ENCODE measurements around the gene SEPTIN8.

SEPTIN8 gene

DNA sequence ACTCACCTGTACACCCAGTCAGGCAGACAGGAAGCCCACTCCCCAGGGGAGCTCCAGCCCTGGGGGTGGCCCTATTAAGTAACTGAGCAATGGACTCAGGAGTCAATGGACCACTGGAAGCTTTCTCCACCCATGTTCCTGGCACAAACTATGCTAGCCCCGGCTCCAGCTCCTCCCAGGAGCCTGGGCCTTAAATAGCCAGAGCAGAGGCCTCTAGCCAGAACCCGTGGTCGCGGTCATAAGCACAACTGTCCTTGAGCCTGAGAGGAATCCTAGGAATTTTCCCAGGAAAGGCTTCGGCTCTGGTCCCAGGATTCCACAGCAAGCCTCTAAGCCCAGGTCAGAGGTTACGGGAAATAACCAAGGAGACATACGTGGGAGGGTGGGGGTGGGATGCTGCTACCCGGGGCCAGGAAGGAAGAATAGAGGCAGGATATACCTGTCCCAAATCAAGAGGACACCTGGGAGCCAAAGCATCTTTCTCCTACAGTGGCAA lies 5.5 kb downstream of the SEPTIN8 start:
- no peak for TF ChIP-seq TAF1 (IDR thresholded peaks at IDR 0.05; ENCODE audit: borderline replicate concordance, insufficient read depth, low read length)
- TF ChIP-seq POLR2AphosphoS5 (IDR thresholded peaks at IDR 0.05; ENCODE audit: low read depth, low read length): no peak
- TF ChIP-seq, protein P1, sequence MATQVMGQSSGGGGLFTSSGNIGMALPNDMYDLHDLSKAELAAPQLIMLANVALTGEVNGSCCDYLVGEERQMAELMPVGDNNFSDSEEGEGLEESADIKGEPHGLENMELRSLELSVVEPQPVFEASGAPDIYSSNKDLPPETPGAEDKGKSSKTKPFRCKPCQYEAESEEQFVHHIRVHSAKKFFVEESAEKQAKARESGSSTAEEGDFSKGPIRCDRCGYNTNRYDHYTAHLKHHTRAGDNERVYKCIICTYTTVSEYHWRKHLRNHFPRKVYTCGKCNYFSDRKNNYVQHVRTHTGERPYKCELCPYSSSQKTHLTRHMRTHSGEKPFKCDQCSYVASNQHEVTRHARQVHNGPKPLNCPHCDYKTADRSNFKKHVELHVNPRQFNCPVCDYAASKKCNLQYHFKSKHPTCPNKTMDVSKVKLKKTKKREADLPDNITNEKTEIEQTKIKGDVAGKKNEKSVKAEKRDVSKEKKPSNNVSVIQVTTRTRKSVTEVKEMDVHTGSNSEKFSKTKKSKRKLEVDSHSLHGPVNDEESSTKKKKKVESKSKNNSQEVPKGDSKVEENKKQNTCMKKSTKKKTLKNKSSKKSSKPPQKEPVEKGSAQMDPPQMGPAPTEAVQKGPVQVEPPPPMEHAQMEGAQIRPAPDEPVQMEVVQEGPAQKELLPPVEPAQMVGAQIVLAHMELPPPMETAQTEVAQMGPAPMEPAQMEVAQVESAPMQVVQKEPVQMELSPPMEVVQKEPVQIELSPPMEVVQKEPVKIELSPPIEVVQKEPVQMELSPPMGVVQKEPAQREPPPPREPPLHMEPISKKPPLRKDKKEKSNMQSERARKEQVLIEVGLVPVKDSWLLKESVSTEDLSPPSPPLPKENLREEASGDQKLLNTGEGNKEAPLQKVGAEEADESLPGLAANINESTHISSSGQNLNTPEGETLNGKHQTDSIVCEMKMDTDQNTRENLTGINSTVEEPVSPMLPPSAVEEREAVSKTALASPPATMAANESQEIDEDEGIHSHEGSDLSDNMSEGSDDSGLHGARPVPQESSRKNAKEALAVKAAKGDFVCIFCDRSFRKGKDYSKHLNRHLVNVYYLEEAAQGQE (IDR thresholded peaks at IDR 0.05; ENCODE audit: insufficient read depth in 1 of 2, low read depth in 2 of 2, low read length in 2 of 2): no peak
- no peak for TF ChIP-seq FOXP2 (optimal IDR thresholded peaks at IDR 0.05; ENCODE audit: borderline replicate concordance, extremely low read depth, extremely low read length, insufficient read depth)
- TF ChIP-seq SIN3A (IDR thresholded peaks at IDR 0.05; ENCODE audit: borderline replicate concordance, insufficient read depth, low read length): no peak

DNA sequence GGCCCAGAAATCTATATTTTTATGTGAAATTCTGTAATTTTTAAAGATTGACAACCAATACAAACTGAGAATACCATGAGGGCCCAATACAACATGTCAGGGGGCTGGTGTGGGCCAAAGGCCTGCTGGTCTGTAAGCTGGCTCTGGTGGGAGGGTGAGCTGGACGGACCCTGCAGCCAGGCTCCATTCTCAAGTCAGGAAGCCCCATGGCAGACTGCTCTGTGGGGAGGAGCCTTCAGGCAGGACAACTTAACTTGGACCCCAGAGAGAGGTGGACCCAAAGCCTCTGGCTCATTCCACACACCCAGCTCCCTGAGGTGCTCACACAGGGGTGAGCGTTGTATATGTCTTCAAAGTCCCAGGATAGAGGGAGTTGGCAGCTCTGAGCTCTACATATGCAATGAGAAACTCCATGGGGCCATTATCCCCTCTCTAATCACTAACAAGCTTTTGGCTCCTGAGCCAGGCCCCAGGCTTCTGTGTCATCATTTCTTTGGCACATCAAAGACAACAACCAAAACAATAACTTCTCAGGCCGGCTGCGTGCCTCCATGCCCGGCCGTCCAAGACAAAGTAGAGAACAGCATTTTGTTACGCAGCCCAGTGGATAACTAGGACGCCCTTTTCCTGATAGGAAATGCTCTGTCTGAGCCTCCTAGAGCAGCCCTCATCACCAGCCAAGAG lies 6.4 kb downstream of the SEPTIN8 start:
- no peak for TF ChIP-seq FOXP2 (optimal IDR thresholded peaks at IDR 0.05; ENCODE audit: borderline replicate concordance, extremely low read depth, extremely low read length, insufficient read depth)
- no peak for TF ChIP-seq SIN3A (IDR thresholded peaks at IDR 0.05; ENCODE audit: borderline replicate concordance, insufficient read depth, low read length)
- no peak for TF ChIP-seq POLR2AphosphoS5 (IDR thresholded peaks at IDR 0.05; ENCODE audit: low read depth, low read length)
- no peak for TF ChIP-seq TAF1 (IDR thresholded peaks at IDR 0.05; ENCODE audit: borderline replicate concordance, insufficient read depth, low read length)
- TF ChIP-seq, protein P1 (IDR thresholded peaks at IDR 0.05; ENCODE audit: insufficient read depth in 1 of 2, low read depth in 2 of 2, low read length in 2 of 2): no peak

DNA sequence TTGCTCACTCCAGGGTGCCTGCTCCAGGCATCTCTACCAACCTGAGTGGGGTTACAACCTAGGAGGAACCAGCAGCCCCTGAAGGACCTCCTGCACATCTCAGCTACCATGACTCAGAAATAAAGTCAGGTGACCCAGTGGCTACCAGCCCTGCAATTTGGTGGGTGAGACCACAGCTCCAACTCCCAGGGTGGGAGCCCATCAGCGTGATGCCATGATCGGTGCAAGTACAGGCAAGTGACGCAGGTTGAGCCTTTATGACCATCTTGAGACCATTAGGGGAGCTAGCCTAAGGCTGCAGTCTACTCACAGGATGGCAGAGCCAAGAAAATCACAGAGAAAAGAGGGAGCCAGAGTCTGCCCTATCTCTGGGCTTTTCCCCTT lies 8.6 kb downstream of the SEPTIN8 start:
- TF ChIP-seq SIN3A (IDR thresholded peaks at IDR 0.05; ENCODE audit: borderline replicate concordance, insufficient read depth, low read length): no peak
- TF ChIP-seq FOXP2 (optimal IDR thresholded peaks at IDR 0.05; ENCODE audit: borderline replicate concordance, extremely low read depth, extremely low read length, insufficient read depth): no peak
- TF ChIP-seq TAF1 (IDR thresholded peaks at IDR 0.05; ENCODE audit: borderline replicate concordance, insufficient read depth, low read length): no peak

DNA sequence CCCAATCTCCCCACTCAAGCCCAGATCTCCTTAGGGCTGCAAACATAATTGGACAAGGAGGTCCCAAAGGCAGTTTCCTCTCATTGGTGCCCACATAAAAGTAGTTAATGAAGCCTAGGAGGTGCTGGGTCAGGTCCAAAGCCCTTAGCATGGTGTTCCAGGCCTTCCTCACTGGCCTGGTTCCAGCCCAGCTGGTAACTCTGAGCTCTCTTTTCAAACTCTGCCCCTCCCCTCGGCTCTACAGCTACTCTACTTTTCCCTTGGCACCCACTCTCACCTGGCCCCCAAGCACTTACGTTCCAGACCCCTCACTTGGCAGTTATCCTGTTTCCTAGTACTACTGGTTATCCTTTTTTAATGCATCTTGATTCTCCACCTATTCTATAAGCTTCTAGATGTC lies 9.9 kb downstream of the SEPTIN8 start:
- TF ChIP-seq SIN3A (IDR thresholded peaks at IDR 0.05; ENCODE audit: borderline replicate concordance, insufficient read depth, low read length): no peak
- TF ChIP-seq TAF1 (IDR thresholded peaks at IDR 0.05; ENCODE audit: borderline replicate concordance, insufficient read depth, low read length): no peak
- TF ChIP-seq FOXP2 (optimal IDR thresholded peaks at IDR 0.05; ENCODE audit: borderline replicate concordance, extremely low read depth, extremely low read length, insufficient read depth): no peak
- TF ChIP-seq, protein P1 (IDR thresholded peaks at IDR 0.05; ENCODE audit: insufficient read depth in 1 of 2, low read depth in 2 of 2, low read length in 2 of 2): no peak
- no peak for TF ChIP-seq POLR2AphosphoS5 (IDR thresholded peaks at IDR 0.05; ENCODE audit: low read depth, low read length)

DNA sequence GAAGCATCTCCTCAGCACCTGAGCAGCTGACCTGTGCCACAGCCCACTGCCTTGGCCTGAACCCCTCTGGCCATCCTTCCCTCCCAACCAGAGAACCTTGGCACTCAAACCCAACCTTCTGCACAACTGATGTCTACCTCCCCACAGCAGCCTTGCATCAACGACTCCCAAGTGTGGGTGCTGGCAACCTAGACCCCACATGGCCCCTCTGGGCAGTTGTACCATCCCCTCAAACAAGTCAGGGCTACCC lies 10.3 kb downstream of the SEPTIN8 start:
- no peak for TF ChIP-seq POLR2AphosphoS5 (IDR thresholded peaks at IDR 0.05; ENCODE audit: low read depth, low read length)
- TF ChIP-seq, protein P1 (IDR thresholded peaks at IDR 0.05; ENCODE audit: insufficient read depth in 1 of 2, low read depth in 2 of 2, low read length in 2 of 2): no peak
- no peak for TF ChIP-seq TAF1 (IDR thresholded peaks at IDR 0.05; ENCODE audit: borderline replicate concordance, insufficient read depth, low read length)
- no peak for TF ChIP-seq FOXP2 (optimal IDR thresholded peaks at IDR 0.05; ENCODE audit: borderline replicate concordance, extremely low read depth, extremely low read length, insufficient read depth)
- TF ChIP-seq SIN3A (IDR thresholded peaks at IDR 0.05; ENCODE audit: borderline replicate concordance, insufficient read depth, low read length): no peak

Data from PFSK-1 (cell line).